ENCODE results near the gene FRG2B.
"Not testable (repeated sequence)": the region's sequence is repeated elsewhere in the genome, so short reads cannot be mapped to it uniquely, and the experiment has no call there.

The FRG2B gene

GRCh38 chr10:133600657-133601056 is 25.9 kb downstream of the FRG2B start:
- no peak for DNase-seq
- Histone ChIP-seq H4K91ac (ENCODE audit: low read length) (no peak overlapping the region), H3K14ac (ENCODE audit: low read length in 2 of 2) (no peak overlapping the region), H3K27me3 (ENCODE audit: control insufficient read depth in 1 of 2, insufficient read depth in 1 of 2, low read length in 2 of 2) (peaks cover 10 to 42% of the 10 kb centered on the region in 2 experiments), H3K4me3 (ENCODE audit: insufficient read depth in 1 of 2, low read depth in 1 of 2, low read length in 2 of 2) (no peak overlapping the region), H3K27ac (ENCODE audit: low read length, poor library complexity, severe bottlenecking) (no peak overlapping the region), H2AFZ (ENCODE audit: low read depth, low read length) (no peak overlapping the region), H3K23ac (ENCODE audit: low read length in 2 of 2) (no peak overlapping the region), H2BK12ac (ENCODE audit: low read length in 2 of 2) (no peak overlapping the region), H3K18ac (ENCODE audit: low read depth in 1 of 2, low read length in 2 of 2) (no peak overlapping the region), H2BK15ac (ENCODE audit: low read depth, poor library complexity, severe bottlenecking) (no peak overlapping the region), H3K9me3 (ENCODE audit: control insufficient read depth, low read length) (no peaks in the 10 kb centered on the region), H4K8ac (ENCODE audit: low read length) (no peak overlapping the region), H3K4ac (ENCODE audit: low read depth in 1 of 2, low read length in 2 of 2) (no peak overlapping the region), H3K36me3 (ENCODE audit: control insufficient read depth in 1 of 2, insufficient read depth in 2 of 2, low read depth in 1 of 2, low read length in 2 of 2) (no peaks in the 10 kb centered on the region), H2BK5ac (ENCODE audit: low read depth, low read length, poor library complexity, severe bottlenecking) (no peak overlapping the region), H3K79me1 (replicated peaks; ENCODE audit: low read length, poor library complexity, severe bottlenecking) (no peaks in the 10 kb centered on the region), H3K9ac (ENCODE audit: low read length) (no peak overlapping the region), H2AK5ac (ENCODE audit: low read length, severe bottlenecking) (no peak overlapping the region), H3K4me1 (ENCODE audit: control insufficient read depth, insufficient read depth, low read depth, low read length) (no peaks in the 10 kb centered on the region), H2BK120ac (ENCODE audit: low read depth, low read length) (no peak overlapping the region), H3K4me2 (ENCODE audit: low read length, poor library complexity, severe bottlenecking) (no peak overlapping the region)
- WGBS = 41% methylated on average over 2 of the region's 3 CpGs

- not testable (repeated sequence) for H3K4ac ChIP-seq (ENCODE audit: low read depth in 1 of 2, low read length in 2 of 2); H3K4me2 ChIP-seq (ENCODE audit: low read length, poor library complexity, severe bottlenecking); H2BK120ac ChIP-seq (ENCODE audit: low read depth, low read length); DNase-seq; H3K27ac ChIP-seq (ENCODE audit: low read length, poor library complexity, severe bottlenecking); H3K9me3 ChIP-seq (ENCODE audit: control insufficient read depth, low read length); H2AK5ac ChIP-seq (ENCODE audit: low read length, severe bottlenecking); H2BK15ac ChIP-seq (ENCODE audit: low read depth, poor library complexity, severe bottlenecking); H4K91ac ChIP-seq (ENCODE audit: low read length); H3K14ac ChIP-seq (ENCODE audit: low read length in 2 of 2); H4K8ac ChIP-seq (ENCODE audit: low read length); H3K79me1 ChIP-seq (replicated peaks; ENCODE audit: low read length, poor library complexity, severe bottlenecking); H3K4me1 ChIP-seq (ENCODE audit: control insufficient read depth, insufficient read depth, low read depth, low read length); H3K9ac ChIP-seq (ENCODE audit: low read length); H2AFZ ChIP-seq (ENCODE audit: low read depth, low read length); H3K18ac ChIP-seq (ENCODE audit: low read depth in 1 of 2, low read length in 2 of 2); H3K23ac ChIP-seq (ENCODE audit: low read length in 2 of 2); H2BK12ac ChIP-seq (ENCODE audit: low read length in 2 of 2); H3K4me3 ChIP-seq (ENCODE audit: insufficient read depth in 1 of 2, low read depth in 1 of 2, low read length in 2 of 2); H3K36me3 ChIP-seq (ENCODE audit: control insufficient read depth in 1 of 2, insufficient read depth in 2 of 2, low read depth in 1 of 2, low read length in 2 of 2); H2BK5ac ChIP-seq (ENCODE audit: low read depth, low read length, poor library complexity, severe bottlenecking)
- peaks cover 10 to 43% of the 10 kb centered on the region in 2 experiments for H3K27me3 ChIP-seq (ENCODE audit: control insufficient read depth in 1 of 2, insufficient read depth in 1 of 2, low read length in 2 of 2)
- WGBS = 72% methylated on average over 8 of the region's 8 CpGs
Observed at GRCh38 chr10:133599869-133600268, 26.7 kb downstream of the FRG2B start.

- H3K27ac ChIP-seq (ENCODE audit: low read length, poor library complexity, severe bottlenecking) = no peak overlapping the region
- 60% methylated on average over 6 of the region's 6 CpGs for WGBS
- no peaks in the 10 kb centered on the region for H3K36me3 ChIP-seq (ENCODE audit: control insufficient read depth in 1 of 2, insufficient read depth in 2 of 2, low read depth in 1 of 2, low read length in 2 of 2)
- H3K9me3 ChIP-seq (ENCODE audit: control insufficient read depth, low read length) = no peaks in the 10 kb centered on the region
- no peak overlapping the region for H2BK15ac ChIP-seq (ENCODE audit: low read depth, poor library complexity, severe bottlenecking)
- H3K18ac ChIP-seq (ENCODE audit: low read depth in 1 of 2, low read length in 2 of 2) = no peak overlapping the region
- H3K4me3 ChIP-seq (ENCODE audit: insufficient read depth in 1 of 2, low read depth in 1 of 2, low read length in 2 of 2) = no peak overlapping the region
- H2BK120ac ChIP-seq (ENCODE audit: low read depth, low read length) = no peak overlapping the region
- H3K14ac ChIP-seq (ENCODE audit: low read length in 2 of 2) = no peak overlapping the region
- no peak overlapping the region for H3K23ac ChIP-seq (ENCODE audit: low read length in 2 of 2)
- no peak overlapping the region for H4K8ac ChIP-seq (ENCODE audit: low read length)
- peaks cover 4 to 26% of the 10 kb centered on the region in 2 experiments for H3K27me3 ChIP-seq (ENCODE audit: control insufficient read depth in 1 of 2, insufficient read depth in 1 of 2, low read length in 2 of 2)
- H3K4me1 ChIP-seq (ENCODE audit: control insufficient read depth, insufficient read depth, low read depth, low read length) = no peaks in the 10 kb centered on the region
- no peak overlapping the region for H2AFZ ChIP-seq (ENCODE audit: low read depth, low read length)
- no peaks in the 10 kb centered on the region for H3K79me1 ChIP-seq (replicated peaks; ENCODE audit: low read length, poor library complexity, severe bottlenecking)
- no peak overlapping the region for H3K9ac ChIP-seq (ENCODE audit: low read length)
- H3K4ac ChIP-seq (ENCODE audit: low read depth in 1 of 2, low read length in 2 of 2) = no peak overlapping the region
- no peak overlapping the region for H4K91ac ChIP-seq (ENCODE audit: low read length)
- no peak overlapping the region for H2AK5ac ChIP-seq (ENCODE audit: low read length, severe bottlenecking)
- DNase-seq = no peak
- no peak overlapping the region for H3K4me2 ChIP-seq (ENCODE audit: low read length, poor library complexity, severe bottlenecking)
- H2BK5ac ChIP-seq (ENCODE audit: low read depth, low read length, poor library complexity, severe bottlenecking) = no peak overlapping the region
- no peak overlapping the region for H2BK12ac ChIP-seq (ENCODE audit: low read length in 2 of 2)
Observed at GRCh38 chr10:133592716-133593115, 33.9 kb downstream of the FRG2B start.

GRCh38 chr10:133590970-133591359 is 35.6 kb downstream of the FRG2B start:
- 82% methylated on average over 9 of the region's 10 CpGs for WGBS
- no peak overlapping the region for H4K8ac ChIP-seq (ENCODE audit: low read length)
- no peaks in the 10 kb centered on the region for H3K4me1 ChIP-seq (ENCODE audit: control insufficient read depth, insufficient read depth, low read depth, low read length)
- H2BK15ac ChIP-seq (ENCODE audit: low read depth, poor library complexity, severe bottlenecking) = no peak overlapping the region
- no peak overlapping the region for H2BK120ac ChIP-seq (ENCODE audit: low read depth, low read length)
- H3K79me1 ChIP-seq (replicated peaks; ENCODE audit: low read length, poor library complexity, severe bottlenecking) = no peaks in the 10 kb centered on the region
- H4K91ac ChIP-seq (ENCODE audit: low read length) = no peak overlapping the region
- no peak overlapping the region for H3K14ac ChIP-seq (ENCODE audit: low read length in 2 of 2)
- H3K4me2 ChIP-seq (ENCODE audit: low read length, poor library complexity, severe bottlenecking) = no peak overlapping the region
- H3K9ac ChIP-seq (ENCODE audit: low read length) = no peak overlapping the region
- H2AFZ ChIP-seq (ENCODE audit: low read depth, low read length) = no peak overlapping the region
- H2AK5ac ChIP-seq (ENCODE audit: low read length, severe bottlenecking) = no peak overlapping the region
- H3K18ac ChIP-seq (ENCODE audit: low read depth in 1 of 2, low read length in 2 of 2) = no peak overlapping the region
- DNase-seq = no peak
- H2BK12ac ChIP-seq (ENCODE audit: low read length in 2 of 2) = no peak overlapping the region
- no peak overlapping the region for H3K4ac ChIP-seq (ENCODE audit: low read depth in 1 of 2, low read length in 2 of 2)
- H3K23ac ChIP-seq (ENCODE audit: low read length in 2 of 2) = no peak overlapping the region
- H3K27ac ChIP-seq (ENCODE audit: low read length, poor library complexity, severe bottlenecking) = no peak overlapping the region
- H2BK5ac ChIP-seq (ENCODE audit: low read depth, low read length, poor library complexity, severe bottlenecking) = no peak overlapping the region
- H3K9me3 ChIP-seq (ENCODE audit: control insufficient read depth, low read length) = no peaks in the 10 kb centered on the region
- H3K36me3 ChIP-seq (ENCODE audit: control insufficient read depth in 1 of 2, insufficient read depth in 2 of 2, low read depth in 1 of 2, low read length in 2 of 2) = no peaks in the 10 kb centered on the region
- no peak overlapping the region for H3K4me3 ChIP-seq (ENCODE audit: insufficient read depth in 1 of 2, low read depth in 1 of 2, low read length in 2 of 2)
- H3K27me3 ChIP-seq (ENCODE audit: control insufficient read depth in 1 of 2, insufficient read depth in 1 of 2, low read length in 2 of 2) = peaks cover 4 to 23% of the 10 kb centered on the region in 2 experiments

Data from mesenchymal stem cell (in vitro differentiated cells and primary cell).